Tibial artery (tissue), 4 donors: Measurements from ENCODE around the gene ARL10.

Source experiments
- DNase-seq, 2 donors: peaks; one replicate each; pipeline ENCODE4 v3.0.0-alpha.2; 2019
- H3K27ac ChIP-seq, 2 donors: fragments of 200-600 bp; sonication (generic) in 1 of 2; 1 replicate in 1 of 2; 2 replicates in 1 of 2; pipeline ENCODE4 v1.5.1; 2018 to 2019; ENCODE audit warnings: mild to moderate bottlenecking in 1 of 2
- H3K27me3 ChIP-seq, 2 donors: fragments of 200-600 bp; sonication (generic) in 1 of 2; one replicate each; pipeline versions ENCODE4 v1.5.1 to v1.6.0; 2016 to 2019
- H3K36me3 ChIP-seq, 3 donors: fragments of 200-600 bp; sonication (generic) in 2 of 3; one replicate each; pipeline ENCODE4 v1.5.1; 2016 to 2019; ENCODE audit warnings: mild to moderate bottlenecking in 2 of 3
- H3K4me1 ChIP-seq, 4 donors: fragments of 200-600 bp; sonication (generic) in 2 of 4; 1 replicate in 3 of 4; 2 replicates in 1 of 4; pipeline ENCODE4 v1.5.1; 2016 to 2019
- H3K4me3 ChIP-seq, 2 donors: fragments of 200-600 bp; sonication (generic) in 1 of 2; 1 replicate in 1 of 2; 2 replicates in 1 of 2; pipeline ENCODE4 v1.5.1; 2018 to 2019; ENCODE audit warnings: mild to moderate bottlenecking in 2 of 2
- H3K9me3 ChIP-seq, 3 donors: fragments of 200-600 bp; sonication (generic) in 1 of 3; one replicate each; pipeline ENCODE4 v1.5.1; 2016 to 2019
- CTCF ChIP-seq, 2 experiments: fragments of 200-600 bp in 1 of 2; fragments of 450-650 bp in 1 of 2; IDR thresholded peaks; one replicate each; pipeline ENCODE4 v1.5.1; 2017 to 2019; ENCODE audit warnings: antibody characterized with exemption in 2 of 2, mild to moderate bottlenecking in 1 of 2, moderate library complexity in 1 of 2
- intact Hi-C: fragments of 100-400 bp; cut with DNase I; formaldehyde crosslinking; loops from one replicate; pipeline ENCODE4 v1.15.0; 2023; ENCODE audit warnings: low total_unique reads

Gene ARL10, protein sequence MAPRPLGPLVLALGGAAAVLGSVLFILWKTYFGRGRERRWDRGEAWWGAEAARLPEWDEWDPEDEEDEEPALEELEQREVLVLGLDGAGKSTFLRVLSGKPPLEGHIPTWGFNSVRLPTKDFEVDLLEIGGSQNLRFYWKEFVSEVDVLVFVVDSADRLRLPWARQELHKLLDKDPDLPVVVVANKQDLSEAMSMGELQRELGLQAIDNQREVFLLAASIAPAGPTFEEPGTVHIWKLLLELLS

DNA sequence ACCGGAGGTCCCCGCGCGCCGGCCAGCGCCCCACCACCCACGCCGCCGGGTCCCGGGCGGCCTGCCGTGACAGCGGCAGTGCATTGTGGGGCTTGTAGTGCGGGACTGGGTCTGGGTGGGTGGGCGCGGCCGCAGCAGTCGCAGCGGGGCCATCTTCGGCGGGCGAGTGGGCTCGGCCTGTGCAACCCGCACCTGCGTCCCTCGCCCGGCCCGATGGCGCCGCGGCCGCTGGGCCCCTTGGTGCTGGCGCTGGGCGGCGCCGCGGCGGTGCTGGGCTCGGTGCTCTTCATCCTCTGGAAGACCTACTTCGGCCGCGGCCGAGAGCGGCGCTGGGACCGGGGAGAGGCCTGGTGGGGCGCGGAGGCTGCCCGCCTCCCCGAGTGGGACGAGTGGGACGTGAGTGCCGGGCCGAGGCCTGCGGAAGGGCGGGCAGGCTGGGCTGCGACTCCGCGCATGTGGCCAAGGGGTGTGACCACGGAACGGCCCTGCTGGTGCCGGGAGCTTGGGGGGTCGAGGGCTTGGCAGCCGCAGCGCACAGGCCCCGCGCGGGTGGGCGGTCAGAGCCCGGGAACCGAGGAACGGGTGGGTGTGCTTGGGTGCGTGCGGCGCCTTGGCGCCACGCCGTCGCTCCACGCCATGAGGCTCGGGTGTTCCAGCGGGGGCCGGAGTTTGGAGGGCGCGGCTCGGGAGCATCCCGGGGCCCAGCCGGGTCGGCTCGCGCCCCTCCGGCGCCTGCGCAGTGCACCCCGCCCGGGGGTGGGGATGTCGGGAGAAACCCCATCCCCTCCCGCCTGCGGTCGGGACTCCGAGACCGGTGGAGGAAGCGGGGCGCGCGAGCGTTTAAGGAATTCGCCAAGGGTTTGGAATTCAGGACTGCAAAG lies at the start of gene ARL10:
TSS of gene ARL10 (plus strand) at position 137 of the 881 bp plus-strand sequence. CDS start at position 214, 77 bp downstream.
- H3K4me1 ChIP-seq: peaks cover 0 to 21% (median 9%) of the 10 kb centered on the region in 4 donors
- no peaks in the 10 kb centered on the region for H3K9me3 ChIP-seq
- intact Hi-C loops: no loop called here
- peak within 1 kb of the TSS; percentile 73 to 91 for H3K27ac ChIP-seq
- no peak for TF ChIP-seq CTCF (IDR thresholded peaks at IDR 0.05)
- no peaks in the 10 kb centered on the region for H3K27me3 ChIP-seq
- peaks cover 16 to 32% (median 26%) of the 10 kb centered on the region in 3 donors for H3K36me3 ChIP-seq
- peak within 1 kb of the TSS; percentile 78 to 98 for H3K4me3 ChIP-seq
- DNase-seq: peak; percentile 35 to 72

DNA sequence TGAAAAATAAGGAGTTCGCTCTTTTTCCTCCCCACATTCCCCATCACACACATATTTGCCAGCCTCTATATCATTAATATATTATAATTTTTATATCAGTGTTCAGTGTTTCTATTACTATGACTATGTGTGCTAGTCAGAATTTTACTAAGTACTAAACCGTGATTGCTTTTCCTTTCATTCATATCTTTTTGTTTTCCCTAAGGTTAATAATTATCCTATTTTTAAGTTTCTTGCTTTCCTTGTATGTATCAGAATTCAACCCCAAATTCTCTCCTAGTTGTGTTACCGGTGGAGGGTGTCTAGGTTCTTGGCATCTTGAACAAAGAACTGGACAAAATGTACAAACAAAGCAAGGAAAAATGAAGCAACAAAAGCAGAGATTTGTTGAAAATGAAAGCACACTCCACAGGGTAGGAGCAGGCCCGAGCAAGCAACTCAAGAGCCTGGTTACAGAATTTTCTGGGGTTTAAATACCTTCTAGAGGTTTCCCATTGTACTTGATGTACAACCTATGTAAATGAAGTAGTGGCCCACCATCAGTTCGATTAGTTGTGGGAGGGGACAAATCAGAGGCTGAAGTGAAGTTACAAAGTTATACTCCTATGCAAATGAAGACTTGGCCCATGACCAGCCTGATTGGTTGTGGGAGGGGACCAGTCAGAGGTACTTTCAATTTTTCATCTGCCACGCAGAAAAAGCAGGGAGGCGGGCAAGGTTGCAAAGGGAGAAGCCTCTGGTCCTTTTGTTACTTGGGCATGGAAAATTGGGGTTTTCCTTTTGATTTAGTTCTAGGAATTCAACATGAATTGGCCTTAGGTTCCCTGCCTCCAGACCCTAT lies 47.5 kb upstream of the ARL10 start:
- TF ChIP-seq CTCF (IDR thresholded peaks at IDR 0.05): no peak
- H3K9me3 ChIP-seq: no peaks in the 10 kb centered on the region
- H3K27ac ChIP-seq: no peak overlapping the region
- H3K4me1 ChIP-seq: no peaks in the 10 kb centered on the region
- intact Hi-C loops: no loop called here
- H3K27me3 ChIP-seq: no peaks in the 10 kb centered on the region
- peaks cover 12 to 35% (median 30%) of the 10 kb centered on the region in 3 donors for H3K36me3 ChIP-seq
- DNase-seq: no peak
- no peak overlapping the region for H3K4me3 ChIP-seq

- H3K36me3 ChIP-seq: peaks cover 11 to 34% (median 28%) of the 10 kb centered on the region in 3 donors
- DNase-seq: no peak
- H3K4me1 ChIP-seq: no peaks in the 10 kb centered on the region
- H3K27ac ChIP-seq: no peak overlapping the region
- H3K27me3 ChIP-seq: no peaks in the 10 kb centered on the region
- intact Hi-C loops: no loop called here
- no peak for TF ChIP-seq CTCF (IDR thresholded peaks at IDR 0.05)
- H3K9me3 ChIP-seq: no peaks in the 10 kb centered on the region
- H3K4me3 ChIP-seq: no peak overlapping the region
Observed at GRCh38 chr5:176319827-176320554, 45.3 kb upstream of the ARL10 start.

GRCh38 chr5:176320577-176320976 lies 44.7 kb upstream of the ARL10 start:
- no peaks in the 10 kb centered on the region for H3K4me1 ChIP-seq
- H3K4me3 ChIP-seq: no peak overlapping the region
- peaks cover 15 to 31% (median 23%) of the 10 kb centered on the region in 3 donors for H3K36me3 ChIP-seq
- intact Hi-C loops: no loop called here
- H3K9me3 ChIP-seq: no peaks in the 10 kb centered on the region
- no peak for TF ChIP-seq CTCF (IDR thresholded peaks at IDR 0.05)
- no peak overlapping the region for H3K27ac ChIP-seq
- DNase-seq: no peak
- H3K27me3 ChIP-seq: no peaks in the 10 kb centered on the region
